GM21619 (cell line): ENCODE measurements around the gene KCTD19.
"Not testable (repeated sequence)": the region's sequence is repeated elsewhere in the genome, so short reads cannot be mapped to it uniquely, and the experiment has no call there.

Source experiments
- ATAC-seq: cut with Tn5 transposase; IDR thresholded peaks from one replicate; pipeline ENCODE4 v1.9.1; 2021; ENCODE audit not compliant: unreplicated experiment

The KCTD19 gene

GRCh38 chr16:67326472-67327309 is at the start of gene KCTD19, which contains the start of gene LRRC36:
TSS of gene KCTD19 (minus strand) at chr16:67326741. CDS start at chr16:67326707, 34 bp downstream.
TSS of gene LRRC36 (plus strand) at chr16:67326815. CDS start at chr16:67326863, 48 bp downstream.
- no peak for ATAC-seq

- not testable (repeated sequence) for ATAC-seq
These were observed 49.5 kb upstream of the KCTD19 start for GRCh38 chr16:67376012-67376411.

GRCh38 chr16:67372664-67373063 is 46.1 kb upstream of the KCTD19 start:
- ATAC-seq, result no peak

GRCh38 chr16:67370661-67371060 is 44.1 kb upstream of the KCTD19 start:
- ATAC-seq, result no peak

- ATAC-seq, result no peak
These were observed 38.2 kb upstream of the KCTD19 start for GRCh38 chr16:67364600-67365235.

GRCh38 chr16:67361038-67361437 is 34.5 kb upstream of the KCTD19 start:
- no peak for ATAC-seq

GRCh38 chr16:67359540-67360269 is 33.2 kb upstream of the KCTD19 start:
- ATAC-seq, result not testable (repeated sequence)

GRCh38 chr16:67357561-67357960 is 31.0 kb upstream of the KCTD19 start:
- no peak for ATAC-seq

- no peak for ATAC-seq
These were observed 29.9 kb upstream of the KCTD19 start for GRCh38 chr16:67356396-67356795.

GRCh38 chr16:67352463-67352862 is 25.9 kb upstream of the KCTD19 start:
- ATAC-seq, result not testable (repeated sequence)

GRCh38 chr16:67350324-67350723 is 23.8 kb upstream of the KCTD19 start:
- no peak for ATAC-seq

- no peak for ATAC-seq
These were observed 22.6 kb upstream of the KCTD19 start for GRCh38 chr16:67349172-67349571.

GRCh38 chr16:67346341-67346740 is 19.8 kb upstream of the KCTD19 start:
- ATAC-seq, result no peak

- ATAC-seq, result no peak
These were observed 18.9 kb upstream of the KCTD19 start for GRCh38 chr16:67345401-67345800.

- no peak for ATAC-seq
These were observed 16.1 kb upstream of the KCTD19 start for GRCh38 chr16:67342616-67343015.

- ATAC-seq, result no peak
These were observed 14.7 kb upstream of the KCTD19 start for GRCh38 chr16:67341250-67341649.

- no peak for ATAC-seq
These were observed 12.9 kb upstream of the KCTD19 start for GRCh38 chr16:67339453-67339852.

- ATAC-seq, result no peak
These were observed 10.1 kb upstream of the KCTD19 start for GRCh38 chr16:67336648-67337047.

- ATAC-seq, result no peak
These were observed 9.6 kb upstream of the KCTD19 start for GRCh38 chr16:67336116-67336515.

- ATAC-seq, result no peak
These were observed 6.8 kb upstream of the KCTD19 start for GRCh38 chr16:67333315-67333714.

GRCh38 chr16:67329901-67330300 is 3.4 kb upstream of the KCTD19 start:
- ATAC-seq, result no peak

GRCh38 chr16:67327743-67328142 is 1.2 kb upstream of the KCTD19 start:
- ATAC-seq, result no peak
